Colonic mucosa (tissue), 4 donors: ENCODE results near the gene HIGD2B. TPM values are rescaled to one million over a fixed set of nuclear protein-coding genes. Genes with fewer than 3 reads are reported as not detected.
"Not testable (repeated sequence)": the region's sequence is repeated elsewhere in the genome, so short reads cannot be mapped to it uniquely, and the experiment has no call there.

Source experiments
- DNase-seq: peaks from one replicate; pipeline ENCODE4 v3.0.0-alpha.2; 2020
- H3K27ac ChIP-seq: fragments of 200-600 bp; one replicate; pipeline ENCODE4 v1.8.0; 2021
- H3K27me3 ChIP-seq: fragments of 200-600 bp; one replicate; pipeline ENCODE4 v1.8.0; 2021
- H3K36me3 ChIP-seq: fragments of 200-600 bp; one replicate; pipeline ENCODE4 v1.8.0; 2021
- H3K4me1 ChIP-seq: fragments of 200-600 bp; one replicate; pipeline ENCODE4 v1.8.0; 2021; ENCODE audit warnings: mild to moderate bottlenecking
- H3K4me3 ChIP-seq: fragments of 200-600 bp; one replicate; pipeline ENCODE4 v1.8.0; 2021
- H3K9ac ChIP-seq, 2 donors: one replicate each; pipeline ENCODE4 v1.7.0; 2013; ENCODE audit warnings: control low read depth in 2 of 2, low read depth in 2 of 2, low read length in 2 of 2
- H3K9me3 ChIP-seq: fragments of 200-600 bp; one replicate; pipeline ENCODE4 v1.8.0; 2021
- intact Hi-C: fragments of 100-400 bp; cut with DNase I; formaldehyde crosslinking; loops from one replicate; pipeline ENCODE4 v1.14.1; 2022
- total RNA-seq, 2 donors: library from RNA; stranded (reverse); fragmentation: NEBNext Ultra II Directional in 1 of 2; extraction: Animal tissue kit (Norgen Biotek cat#: 25700) in 1 of 2; gene quantifications; one replicate each; pipeline ENCODE4 v1.2.1, GENCODE V29; 2021
- TF ChIP-seq, protein P1 (sequence below): fragments of 200-600 bp; IDR thresholded peaks from one replicate; pipeline ENCODE4 v1.8.0; 2022; ENCODE audit warnings: antibody characterized with exemption, mild to moderate bottlenecking
- donor health status: healthy.
- donor health status: DM: no; HTN: no; CAD: no.
- donor health status: DM: no; HTN: no; CAD: no.

The HIGD2B gene
- total RNA-seq, 2 donors from 2014 or later, result not detected

DNA sequence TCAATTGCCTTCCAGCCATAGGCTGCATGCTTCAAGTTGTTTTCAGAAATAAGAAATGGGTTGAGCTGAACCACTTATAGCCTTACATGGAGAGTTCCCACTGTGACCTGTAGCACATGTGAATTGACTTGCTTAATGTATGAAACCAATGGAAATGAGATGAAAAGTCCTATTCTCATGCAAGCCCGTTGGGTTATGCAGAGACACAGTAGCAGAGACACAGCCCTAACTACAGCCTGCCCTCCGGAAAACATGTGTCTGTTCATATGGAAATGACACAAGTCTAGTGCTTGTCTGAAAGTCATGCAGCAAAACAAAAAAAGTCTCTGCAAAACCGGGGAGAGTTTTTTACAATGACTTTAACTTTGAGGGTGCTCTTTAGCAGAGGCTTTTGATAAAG is 14.5 kb downstream of the HIGD2B start:
- no peak overlapping the region for H3K27ac ChIP-seq
- no peaks in the 10 kb centered on the region for H3K36me3 ChIP-seq
- intact Hi-C loops, result loop anchor here (10.0 kb wide), 1 partner anchor 67 kb away; no protein-coding TSS in a partner anchor
- TF ChIP-seq, protein P1, sequence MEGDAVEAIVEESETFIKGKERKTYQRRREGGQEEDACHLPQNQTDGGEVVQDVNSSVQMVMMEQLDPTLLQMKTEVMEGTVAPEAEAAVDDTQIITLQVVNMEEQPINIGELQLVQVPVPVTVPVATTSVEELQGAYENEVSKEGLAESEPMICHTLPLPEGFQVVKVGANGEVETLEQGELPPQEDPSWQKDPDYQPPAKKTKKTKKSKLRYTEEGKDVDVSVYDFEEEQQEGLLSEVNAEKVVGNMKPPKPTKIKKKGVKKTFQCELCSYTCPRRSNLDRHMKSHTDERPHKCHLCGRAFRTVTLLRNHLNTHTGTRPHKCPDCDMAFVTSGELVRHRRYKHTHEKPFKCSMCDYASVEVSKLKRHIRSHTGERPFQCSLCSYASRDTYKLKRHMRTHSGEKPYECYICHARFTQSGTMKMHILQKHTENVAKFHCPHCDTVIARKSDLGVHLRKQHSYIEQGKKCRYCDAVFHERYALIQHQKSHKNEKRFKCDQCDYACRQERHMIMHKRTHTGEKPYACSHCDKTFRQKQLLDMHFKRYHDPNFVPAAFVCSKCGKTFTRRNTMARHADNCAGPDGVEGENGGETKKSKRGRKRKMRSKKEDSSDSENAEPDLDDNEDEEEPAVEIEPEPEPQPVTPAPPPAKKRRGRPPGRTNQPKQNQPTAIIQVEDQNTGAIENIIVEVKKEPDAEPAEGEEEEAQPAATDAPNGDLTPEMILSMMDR, result no peak
- DNase-seq, result no peak
- no peaks in the 10 kb centered on the region for H3K4me1 ChIP-seq
- H3K9me3 ChIP-seq, result no peaks in the 10 kb centered on the region
- H3K27me3 ChIP-seq, result no peaks in the 10 kb centered on the region
- H3K4me3 ChIP-seq, result no peak overlapping the region
- no peak overlapping the region for H3K9ac ChIP-seq

DNA sequence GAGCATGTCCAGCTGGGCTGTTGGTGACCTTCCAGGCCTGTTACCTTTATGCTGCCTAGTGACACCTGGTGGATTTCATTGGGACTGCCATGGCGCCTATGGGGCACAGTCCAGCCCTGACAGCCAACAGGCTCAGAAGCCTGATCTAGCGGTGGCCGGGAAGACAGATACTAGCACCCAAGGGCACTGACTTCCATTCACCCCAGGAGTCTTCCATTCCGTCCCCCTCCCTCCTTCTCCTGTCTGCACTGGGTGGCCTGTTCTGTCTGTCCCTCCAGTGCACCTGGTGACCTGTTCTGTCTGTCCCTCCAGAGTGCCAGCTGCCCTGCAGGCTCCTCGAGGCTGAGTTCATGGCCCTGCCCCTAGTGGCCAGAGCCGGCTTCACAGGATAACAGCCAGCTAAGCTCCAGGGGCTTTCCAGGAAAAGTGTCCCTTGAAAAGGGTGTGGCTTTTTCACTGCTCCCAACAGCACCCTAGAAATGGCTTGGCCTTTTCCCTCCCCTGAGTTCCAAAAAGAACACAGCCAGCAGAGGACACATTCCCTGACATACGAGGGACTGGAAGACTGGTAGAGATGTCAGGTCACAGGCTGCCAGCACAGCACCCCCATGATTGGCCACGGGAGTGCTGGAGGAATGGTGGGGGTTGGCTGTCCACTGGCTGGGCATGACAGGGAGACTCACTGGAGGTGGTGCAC is 15.2 kb downstream of the HIGD2B start:
- H3K4me1 ChIP-seq, H3K9ac ChIP-seq, H3K4me3 ChIP-seq, H3K27me3 ChIP-seq, H3K27ac ChIP-seq, H3K36me3 ChIP-seq, H3K9me3 ChIP-seq: not testable (repeated sequence)
- intact Hi-C loops, result loop anchor here (10.0 kb wide), 1 partner anchor 66 kb away; no protein-coding TSS in a partner anchor
- TF ChIP-seq, protein P1, result peak; percentile 68
- peak; percentile 89 for DNase-seq

DNA sequence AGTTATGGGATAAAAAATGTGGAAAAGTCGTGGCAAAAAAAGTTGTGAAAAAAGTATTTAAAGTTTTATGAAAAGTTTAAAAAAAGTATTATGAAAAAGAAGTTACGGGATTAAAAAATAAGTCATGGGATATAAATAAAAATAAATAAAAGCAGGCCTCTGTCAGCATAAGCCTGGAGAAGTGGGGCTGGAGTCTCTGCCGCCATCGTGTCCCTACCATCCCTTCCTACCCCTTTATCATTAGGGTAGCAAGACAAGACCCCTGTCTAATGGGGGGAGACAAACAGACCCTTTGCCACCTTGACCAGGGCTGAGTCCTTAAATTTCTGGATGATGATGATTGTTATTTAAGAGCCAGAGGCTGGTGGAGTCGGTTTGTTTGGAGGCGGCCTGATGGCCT is 16.2 kb downstream of the HIGD2B start:
- intact Hi-C loops, result loop anchor here (10.0 kb wide), 1 partner anchor 65 kb away; no protein-coding TSS in a partner anchor
- H3K4me3 ChIP-seq, H3K9me3 ChIP-seq, H3K4me1 ChIP-seq, H3K36me3 ChIP-seq, H3K27ac ChIP-seq, H3K9ac ChIP-seq, H3K27me3 ChIP-seq, DNase-seq: not testable (repeated sequence)

DNA sequence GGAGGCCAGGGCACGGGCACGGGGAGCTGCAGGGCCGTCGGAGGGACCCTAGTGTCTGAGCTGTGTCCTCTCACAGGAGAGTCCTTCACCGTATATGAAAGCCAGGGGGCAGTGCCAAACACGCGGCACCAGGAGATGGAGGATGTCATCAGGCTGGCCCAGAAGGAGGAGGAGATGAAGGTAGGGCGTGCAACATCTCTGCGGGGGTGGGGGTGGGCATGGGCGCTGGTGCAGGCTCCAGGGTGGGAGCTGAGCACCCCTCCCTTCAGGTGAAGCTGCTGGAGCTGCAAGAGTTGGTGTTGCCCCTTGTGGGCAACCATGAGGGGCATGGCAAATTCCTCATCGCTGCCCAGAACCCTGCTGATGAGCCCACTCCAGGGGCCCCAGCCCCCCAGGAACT is 20.3 kb downstream of the HIGD2B start:
- H3K27ac ChIP-seq, DNase-seq, H3K4me1 ChIP-seq, intact Hi-C loops, H3K9ac ChIP-seq, H3K27me3 ChIP-seq, H3K36me3 ChIP-seq, H3K4me3 ChIP-seq, H3K9me3 ChIP-seq: not testable (repeated sequence)

DNA sequence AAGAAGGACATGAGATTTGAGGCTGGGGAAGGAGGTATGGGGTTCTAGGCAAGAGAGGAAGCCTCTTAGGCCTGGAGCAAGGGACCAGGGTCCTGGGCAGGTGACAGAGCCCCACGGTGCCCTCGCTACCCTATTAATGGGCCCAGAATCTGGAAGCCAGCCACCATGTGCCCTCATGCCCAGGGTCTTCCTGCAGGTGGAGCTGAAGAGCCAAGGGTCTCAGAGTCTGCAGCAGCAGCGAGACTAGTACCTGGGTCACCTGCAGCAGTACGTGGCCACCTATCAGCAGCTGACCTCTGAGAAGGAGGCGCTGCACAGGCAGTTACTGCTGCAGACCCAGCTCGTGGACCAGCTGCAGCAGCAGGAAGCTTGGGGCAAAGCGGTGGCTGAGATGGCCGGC is 22.1 kb downstream of the HIGD2B start:
- H3K9ac ChIP-seq, H3K4me1 ChIP-seq, H3K27ac ChIP-seq, H3K9me3 ChIP-seq, DNase-seq, intact Hi-C loops, H3K4me3 ChIP-seq, H3K36me3 ChIP-seq, H3K27me3 ChIP-seq: not testable (repeated sequence)

DNA sequence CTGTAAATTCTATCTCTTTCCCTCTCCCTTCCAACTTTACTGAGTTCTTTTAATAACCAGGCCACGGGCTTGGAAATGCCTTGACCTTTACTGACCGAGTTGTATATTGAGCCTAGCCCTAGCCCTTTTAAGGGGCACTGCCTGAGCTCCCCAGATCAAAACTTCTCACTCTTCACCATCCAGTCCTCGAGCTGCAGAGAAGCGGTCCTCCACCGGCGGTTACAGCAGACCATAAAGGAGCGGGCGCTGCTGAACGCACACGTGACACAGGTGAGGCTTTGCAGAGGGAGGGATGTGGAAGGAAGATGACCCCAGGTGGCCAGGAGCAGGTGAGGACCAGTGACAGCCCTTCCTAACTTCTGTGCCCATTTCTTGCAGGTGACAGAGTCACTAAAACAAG is 24.9 kb downstream of the HIGD2B start:
- DNase-seq, H3K36me3 ChIP-seq, intact Hi-C loops: not testable (repeated sequence)

DNA sequence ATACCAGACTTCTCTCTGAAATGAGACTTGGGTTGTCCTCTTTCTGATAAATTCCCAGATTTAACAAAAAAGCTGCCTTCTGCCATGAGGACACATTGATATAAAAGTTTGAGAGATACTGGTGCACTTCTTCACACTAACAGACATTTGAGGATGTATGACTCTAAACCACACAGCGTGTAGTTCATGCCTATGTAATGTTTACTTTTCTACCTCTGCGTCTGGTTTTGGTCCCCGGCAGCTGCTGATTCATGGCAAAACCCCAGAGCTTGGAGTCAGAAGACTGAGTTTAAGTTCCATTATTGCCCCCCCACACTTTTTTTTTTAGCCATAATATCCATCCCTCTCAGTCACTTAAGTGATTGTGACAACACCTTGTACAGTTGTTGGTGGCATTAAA is 30.0 kb downstream of the HIGD2B start:
- H3K4me3 ChIP-seq, H3K36me3 ChIP-seq, H3K4me1 ChIP-seq, H3K27ac ChIP-seq, intact Hi-C loops, DNase-seq, H3K9me3 ChIP-seq, H3K27me3 ChIP-seq, H3K9ac ChIP-seq: not testable (repeated sequence)

More for the DNA sequence above, 24.9 kb downstream of the HIGD2B start:
- not testable (repeated sequence) for H3K9ac ChIP-seq, H3K27me3 ChIP-seq, H3K27ac ChIP-seq, H3K4me1 ChIP-seq, H3K9me3 ChIP-seq, H3K4me3 ChIP-seq

DNA sequence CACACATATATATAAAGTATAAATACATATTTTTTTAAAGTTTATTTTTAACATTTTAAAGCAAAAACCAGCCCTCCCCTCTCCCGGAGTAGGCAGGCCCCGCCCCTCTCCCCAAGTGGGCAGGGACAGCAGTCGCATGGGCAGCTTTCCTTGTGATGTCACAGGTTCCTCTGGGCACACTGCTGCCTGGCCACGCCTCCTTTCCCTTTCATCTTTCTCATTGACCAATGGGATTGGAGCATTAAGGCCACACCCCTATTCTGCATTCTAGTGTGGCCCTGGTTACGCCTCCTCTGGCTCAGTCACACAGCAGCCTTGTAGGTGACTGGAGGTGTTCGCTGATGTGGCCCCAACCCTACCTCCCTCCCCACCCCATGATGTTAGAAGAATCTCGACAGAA is 31.6 kb downstream of the HIGD2B start, which contains the start of gene GOLGA6B:
TSS of gene GOLGA6B (plus strand) at position 301 of the 400 bp plus-strand sequence. CDS start at position 342, 41 bp downstream.
- DNase-seq, intact Hi-C loops, H3K9ac ChIP-seq, H3K4me3 ChIP-seq, H3K9me3 ChIP-seq, H3K27me3 ChIP-seq, H3K27ac ChIP-seq, H3K36me3 ChIP-seq, H3K4me1 ChIP-seq: not testable (repeated sequence)

DNA sequence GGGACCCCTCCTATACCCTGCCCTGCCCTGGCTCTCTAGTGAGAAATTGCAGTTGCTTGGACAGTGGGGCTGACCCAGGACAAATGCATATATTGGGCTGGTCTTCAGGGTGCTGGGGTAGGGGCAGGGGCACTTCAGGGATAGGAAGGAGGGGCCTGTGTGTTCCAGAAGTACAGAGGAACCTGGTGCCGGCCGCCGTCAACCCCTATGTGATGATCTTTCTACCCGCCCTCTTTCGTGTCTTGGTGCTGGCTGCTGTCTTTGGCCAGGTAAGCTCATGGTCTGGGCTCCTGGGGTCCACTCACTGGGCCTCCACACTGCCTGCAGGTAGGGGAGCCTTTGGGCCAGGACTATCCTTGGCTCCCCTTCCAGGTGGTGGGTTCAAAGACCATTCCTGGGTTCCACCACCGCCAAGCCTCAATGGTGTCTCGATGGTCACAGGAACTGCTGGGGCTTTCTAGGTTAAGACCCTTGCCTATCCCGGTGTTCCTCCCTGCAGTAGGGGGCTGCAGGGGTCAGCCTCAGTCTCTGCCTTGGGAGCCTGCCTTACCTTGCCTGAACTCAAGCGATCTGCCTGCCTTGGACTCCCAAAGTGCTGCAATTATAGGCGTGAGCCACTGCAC is 37.2 kb downstream of the HIGD2B start:
- intact Hi-C loops, H3K9me3 ChIP-seq, DNase-seq, H3K4me1 ChIP-seq, H3K4me3 ChIP-seq, H3K27ac ChIP-seq, H3K36me3 ChIP-seq, H3K9ac ChIP-seq, H3K27me3 ChIP-seq: not testable (repeated sequence)

DNA sequence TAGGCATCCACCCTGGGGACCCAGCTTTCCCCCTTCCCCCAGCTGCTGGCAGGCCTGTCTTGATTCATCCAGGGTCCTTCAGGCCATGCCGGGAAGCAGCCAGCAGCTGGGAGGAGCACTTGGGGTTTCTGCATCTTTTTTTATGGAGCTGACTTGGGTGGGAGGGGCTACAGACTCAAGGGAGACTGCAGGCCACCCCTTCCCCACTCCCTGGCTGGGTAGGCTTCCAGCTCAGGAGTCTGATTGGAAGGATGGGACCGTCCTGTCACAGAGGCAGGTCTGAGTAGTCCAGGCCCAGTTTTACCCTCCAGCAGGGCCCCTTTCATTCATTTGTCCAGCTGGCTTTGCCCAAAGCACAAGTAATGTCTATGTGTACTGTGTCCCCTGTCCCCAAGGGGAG is 43.7 kb downstream of the HIGD2B start:
- H3K9ac ChIP-seq, H3K4me1 ChIP-seq, H3K27ac ChIP-seq, H3K4me3 ChIP-seq, intact Hi-C loops, H3K36me3 ChIP-seq, DNase-seq, H3K27me3 ChIP-seq, H3K9me3 ChIP-seq: not testable (repeated sequence)

DNA sequence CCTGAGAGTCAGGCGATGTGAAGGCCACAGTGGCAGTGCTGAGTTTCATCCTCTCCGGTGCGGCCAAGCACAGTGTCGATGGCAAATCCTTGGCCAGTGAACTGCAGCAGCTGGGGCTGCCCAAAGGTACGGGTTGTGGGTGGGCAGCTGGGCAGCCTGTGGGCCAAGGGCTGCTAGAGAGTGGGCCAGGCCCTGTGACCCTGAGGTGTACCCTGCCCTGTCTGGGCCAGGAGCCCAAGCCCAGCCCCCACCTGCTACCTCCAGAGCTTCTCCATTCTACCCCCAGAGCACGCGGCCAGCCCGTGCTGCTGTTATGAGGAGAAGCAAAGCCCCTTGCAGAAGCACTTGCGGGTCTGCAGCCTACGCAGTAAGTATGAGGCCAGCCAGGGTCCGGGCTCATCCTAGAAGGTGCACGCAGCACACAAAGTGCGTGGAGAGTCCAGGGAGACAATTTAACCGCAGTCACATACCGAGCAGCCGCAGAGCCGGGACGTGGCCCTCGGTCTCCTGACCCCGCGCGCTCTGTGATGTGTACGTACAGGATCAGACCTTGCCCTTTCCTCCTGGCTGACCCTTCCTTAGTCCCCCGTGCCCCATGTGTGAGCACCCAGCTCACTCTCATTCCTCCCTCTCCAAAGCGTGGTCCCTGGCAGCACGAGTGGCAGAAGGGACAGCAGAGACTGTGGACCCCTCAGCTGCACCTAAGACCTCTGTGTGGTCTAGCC is 46.1 kb downstream of the HIGD2B start:
- H3K9me3 ChIP-seq, H3K9ac ChIP-seq, H3K27me3 ChIP-seq, H3K4me3 ChIP-seq, H3K4me1 ChIP-seq, H3K27ac ChIP-seq, intact Hi-C loops, H3K36me3 ChIP-seq, DNase-seq: not testable (repeated sequence)
